ENCODE data around the gene RMND1. TPM values are rescaled to one million over a fixed set of nuclear protein-coding genes. Genes with fewer than 3 reads are reported as not detected.

Gene RMND1
- total RNA-seq, 1 donor from 2014 or later, result 35.6 TPM

- peaks cover 27% of the 10 kb centered on the region for H3K36me3 Mint-ChIP-seq (ENCODE audit: unreplicated experiment)
- H3K4me1 Mint-ChIP-seq (ENCODE audit: unreplicated experiment), result peaks cover 22% of the 10 kb centered on the region
- H3K27ac Mint-ChIP-seq (ENCODE audit: unreplicated experiment), result peak overlapping the region; percentile 63
- H3K9me3 Mint-ChIP-seq (ENCODE audit: unreplicated experiment), result no peaks in the 10 kb centered on the region
- H3K4me3 Mint-ChIP-seq (ENCODE audit: unreplicated experiment), result no peak overlapping the region
- DNase-seq (ENCODE audit: extremely low spot score, unreplicated experiment), result no peak
- no peak for TF ChIP-seq CTCF (IDR thresholded peaks at IDR 0.05)
- no peaks in the 10 kb centered on the region for H3K27me3 Mint-ChIP-seq (ENCODE audit: unreplicated experiment)
Observed at GRCh38 chr6:151403919-151404308, 48.0 kb downstream of the RMND1 start.

GRCh38 chr6:151402228-151402627, 49.7 kb downstream of the RMND1 start:
- no peak overlapping the region for H3K4me3 Mint-ChIP-seq (ENCODE audit: unreplicated experiment)
- H3K36me3 Mint-ChIP-seq (ENCODE audit: unreplicated experiment), result peaks cover 21% of the 10 kb centered on the region
- H3K27me3 Mint-ChIP-seq (ENCODE audit: unreplicated experiment), result no peaks in the 10 kb centered on the region
- H3K27ac Mint-ChIP-seq (ENCODE audit: unreplicated experiment), result no peak overlapping the region
- TF ChIP-seq CTCF (IDR thresholded peaks at IDR 0.05), result no peak
- no peak for DNase-seq (ENCODE audit: extremely low spot score, unreplicated experiment)
- peaks cover 23% of the 10 kb centered on the region for H3K4me1 Mint-ChIP-seq (ENCODE audit: unreplicated experiment)
- H3K9me3 Mint-ChIP-seq (ENCODE audit: unreplicated experiment), result no peaks in the 10 kb centered on the region

- peaks cover 27% of the 10 kb centered on the region for H3K4me1 Mint-ChIP-seq (ENCODE audit: unreplicated experiment)
- H3K9me3 Mint-ChIP-seq (ENCODE audit: unreplicated experiment), result no peaks in the 10 kb centered on the region
- peaks cover 25% of the 10 kb centered on the region for H3K36me3 Mint-ChIP-seq (ENCODE audit: unreplicated experiment)
- no peak overlapping the region for H3K4me3 Mint-ChIP-seq (ENCODE audit: unreplicated experiment)
- no peaks in the 10 kb centered on the region for H3K27me3 Mint-ChIP-seq (ENCODE audit: unreplicated experiment)
- TF ChIP-seq CTCF (IDR thresholded peaks at IDR 0.05), result no peak
- no peak for DNase-seq (ENCODE audit: extremely low spot score, unreplicated experiment)
- no peak overlapping the region for H3K27ac Mint-ChIP-seq (ENCODE audit: unreplicated experiment)
Observed at GRCh38 chr6:151400473-151400872, 51.5 kb downstream of the RMND1 start.

GRCh38 chr6:151399679-151400078, 52.2 kb downstream of the RMND1 start:
- no peak for DNase-seq (ENCODE audit: extremely low spot score, unreplicated experiment)
- H3K9me3 Mint-ChIP-seq (ENCODE audit: unreplicated experiment), result no peaks in the 10 kb centered on the region
- H3K4me3 Mint-ChIP-seq (ENCODE audit: unreplicated experiment), result no peak overlapping the region
- no peaks in the 10 kb centered on the region for H3K27me3 Mint-ChIP-seq (ENCODE audit: unreplicated experiment)
- TF ChIP-seq CTCF (IDR thresholded peaks at IDR 0.05), result no peak
- peaks cover 27% of the 10 kb centered on the region for H3K36me3 Mint-ChIP-seq (ENCODE audit: unreplicated experiment)
- H3K4me1 Mint-ChIP-seq (ENCODE audit: unreplicated experiment), result peaks cover 34% of the 10 kb centered on the region
- no peak overlapping the region for H3K27ac Mint-ChIP-seq (ENCODE audit: unreplicated experiment)

- peak overlapping the region; percentile 85 for H3K4me3 Mint-ChIP-seq (ENCODE audit: unreplicated experiment)
- H3K4me1 Mint-ChIP-seq (ENCODE audit: unreplicated experiment), result peaks cover 53% of the 10 kb centered on the region
- H3K27me3 Mint-ChIP-seq (ENCODE audit: unreplicated experiment), result no peaks in the 10 kb centered on the region
- H3K36me3 Mint-ChIP-seq (ENCODE audit: unreplicated experiment), result peaks cover 15% of the 10 kb centered on the region
- H3K9me3 Mint-ChIP-seq (ENCODE audit: unreplicated experiment), result no peaks in the 10 kb centered on the region
- peak overlapping the region; percentile 91 for H3K27ac Mint-ChIP-seq (ENCODE audit: unreplicated experiment)
- no peak for TF ChIP-seq CTCF (IDR thresholded peaks at IDR 0.05)
- no peak for DNase-seq (ENCODE audit: extremely low spot score, unreplicated experiment)
Observed at GRCh38 chr6:151393410-151393809, 58.5 kb downstream of the RMND1 start.

Measured in osteocyte (in vitro differentiated cells).